ENCODE measurements around the gene CAV1.

CAV1 gene

DNA sequence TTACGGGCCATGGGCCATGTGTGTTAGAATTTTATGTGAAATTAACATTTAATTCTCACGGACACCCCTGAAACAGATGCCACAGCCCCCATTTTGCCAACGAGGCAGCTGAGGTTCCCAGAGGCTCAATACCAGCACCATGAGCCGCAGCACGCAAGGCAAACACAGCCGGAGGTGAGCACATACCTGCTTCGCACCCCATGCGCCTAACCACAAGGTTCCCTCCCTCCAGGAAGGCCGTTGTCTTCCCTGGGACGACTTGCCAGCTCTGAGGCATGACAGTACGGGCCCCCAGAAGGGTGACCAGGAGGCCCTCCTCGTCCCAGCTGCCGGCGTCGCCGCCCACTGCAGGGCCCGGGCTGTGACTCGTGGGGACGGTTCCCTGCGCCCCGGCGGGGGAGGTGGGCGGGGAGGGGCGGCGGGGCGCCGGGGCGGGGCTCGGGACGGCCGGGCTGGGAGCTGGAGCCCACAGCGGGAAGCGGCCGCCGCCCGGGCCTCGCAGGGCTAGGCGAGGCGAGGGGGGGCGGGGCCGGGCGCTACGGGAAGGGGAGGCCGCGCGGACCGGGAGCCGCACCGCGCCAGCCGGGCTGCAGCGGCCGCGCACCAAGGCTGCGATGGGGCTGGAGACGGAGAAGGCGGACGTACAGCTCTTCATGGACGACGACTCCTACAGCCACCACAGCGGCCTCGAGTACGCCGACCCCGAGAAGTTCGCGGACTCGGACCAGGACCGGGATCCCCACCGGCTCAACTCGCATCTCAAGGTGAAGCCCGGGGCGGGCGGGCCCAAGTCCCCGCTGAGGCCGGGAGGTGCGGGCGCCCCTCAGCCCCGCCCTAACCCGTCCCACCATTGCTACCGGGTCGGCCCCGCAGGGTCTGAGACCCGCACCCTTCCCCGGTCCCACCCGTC is 25.4 kb upstream of the CAV1 start, which contains the start of gene CAV2:
Gene CAV2 (plus strand): TSS at position 571 of the 910 bp plus-strand sequence. CDS start 44 bp downstream, at position 615.
- Mint-ChIP-seq H3K4me3 (peak within 1 kb of the TSS; percentile 59), H3K9me3 (no peaks in the 10 kb centered on the region), H3K36me3 (ENCODE audit: low read depth) (no peaks in the 10 kb centered on the region), H3K4me1 (ENCODE audit: low read depth) (peaks cover 8% of the 10 kb centered on the region), H3K27me3 (ENCODE audit: low read depth) (peaks cover 62% of the 10 kb centered on the region), H3K27ac (no peak within 1 kb of the TSS)
- no peak for DNase-seq (ENCODE audit: low spot score)

DNA sequence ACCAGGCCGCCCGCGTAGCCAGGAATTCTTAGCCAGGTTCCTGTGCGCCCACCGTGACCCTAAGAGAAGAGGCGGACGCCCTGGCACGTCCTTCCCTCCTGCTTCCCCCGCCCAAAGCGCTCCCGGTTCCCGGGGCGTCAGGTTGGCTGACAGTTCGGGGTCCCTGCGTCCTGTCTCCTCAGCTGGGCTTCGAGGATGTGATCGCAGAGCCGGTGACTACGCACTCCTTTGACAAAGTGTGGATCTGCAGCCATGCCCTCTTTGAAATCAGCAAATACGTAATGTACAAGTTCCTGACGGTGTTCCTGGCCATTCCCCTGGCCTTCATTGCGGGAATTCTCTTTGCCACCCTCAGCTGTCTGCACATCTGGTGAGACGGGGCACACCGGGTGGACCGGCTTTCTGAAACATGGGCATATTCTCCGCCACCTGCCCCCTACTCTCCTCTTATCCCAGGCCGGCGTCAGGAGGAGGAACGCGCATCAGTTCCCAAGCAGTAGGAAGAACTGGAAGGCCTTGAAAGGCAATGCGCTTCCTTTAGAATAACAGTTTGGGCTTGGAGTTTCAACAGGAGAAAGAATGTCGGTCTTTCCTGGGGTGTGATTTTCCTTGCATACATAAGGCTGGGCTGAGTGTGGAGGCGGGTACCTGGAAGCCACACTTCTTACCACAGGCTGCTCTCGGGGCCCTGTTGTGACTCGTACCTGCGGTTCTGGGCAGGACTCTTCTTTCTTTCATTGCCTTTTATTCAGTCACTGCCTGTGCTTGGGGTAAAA is 24.6 kb upstream of the CAV1 start:
- peaks cover 8% of the 10 kb centered on the region for H3K4me1 Mint-ChIP-seq (ENCODE audit: low read depth)
- H3K27ac Mint-ChIP-seq: no peak overlapping the region
- peaks cover 65% of the 10 kb centered on the region for H3K27me3 Mint-ChIP-seq (ENCODE audit: low read depth)
- no peaks in the 10 kb centered on the region for H3K36me3 Mint-ChIP-seq (ENCODE audit: low read depth)
- no peaks in the 10 kb centered on the region for H3K9me3 Mint-ChIP-seq
- H3K4me3 Mint-ChIP-seq: peak overlapping the region; percentile 59
- peak; percentile 30 for DNase-seq (ENCODE audit: low spot score)

DNA sequence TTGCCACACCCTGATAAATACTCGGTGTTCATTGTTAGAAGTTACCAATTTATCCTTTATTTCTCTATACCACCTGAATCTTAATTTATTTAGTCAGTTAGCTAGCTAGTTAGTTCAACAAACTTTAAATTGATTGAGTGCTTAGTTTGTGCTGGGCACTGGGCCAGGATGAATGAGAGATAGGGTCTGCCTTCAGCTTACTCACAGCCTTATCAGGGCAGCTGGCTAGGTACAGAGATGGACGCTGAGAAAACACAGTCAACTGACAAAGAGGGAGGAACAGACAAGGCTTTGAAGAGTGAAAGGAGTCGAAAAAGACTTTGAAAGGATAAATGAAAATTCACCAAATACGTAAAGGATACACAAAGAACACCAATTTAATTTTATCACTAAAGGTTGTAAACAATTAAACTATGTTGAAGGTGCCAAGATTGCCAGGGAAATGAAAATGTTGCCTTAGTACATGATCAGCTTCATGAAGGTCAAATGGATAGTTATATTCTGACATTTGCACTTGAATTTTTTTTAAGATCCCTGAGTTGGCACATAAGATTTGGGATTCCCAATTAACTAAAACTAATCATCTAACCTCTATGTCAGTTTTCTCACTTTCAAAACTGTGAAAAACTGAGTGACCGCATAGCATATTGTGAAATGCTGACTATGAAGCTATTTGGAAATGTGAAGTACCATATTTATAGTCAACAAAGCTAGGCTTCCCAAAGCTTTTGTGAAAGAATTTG is 23.2 kb upstream of the CAV1 start:
- Mint-ChIP-seq H3K9me3 (no peaks in the 10 kb centered on the region), H3K27ac (no peak overlapping the region)

DNA sequence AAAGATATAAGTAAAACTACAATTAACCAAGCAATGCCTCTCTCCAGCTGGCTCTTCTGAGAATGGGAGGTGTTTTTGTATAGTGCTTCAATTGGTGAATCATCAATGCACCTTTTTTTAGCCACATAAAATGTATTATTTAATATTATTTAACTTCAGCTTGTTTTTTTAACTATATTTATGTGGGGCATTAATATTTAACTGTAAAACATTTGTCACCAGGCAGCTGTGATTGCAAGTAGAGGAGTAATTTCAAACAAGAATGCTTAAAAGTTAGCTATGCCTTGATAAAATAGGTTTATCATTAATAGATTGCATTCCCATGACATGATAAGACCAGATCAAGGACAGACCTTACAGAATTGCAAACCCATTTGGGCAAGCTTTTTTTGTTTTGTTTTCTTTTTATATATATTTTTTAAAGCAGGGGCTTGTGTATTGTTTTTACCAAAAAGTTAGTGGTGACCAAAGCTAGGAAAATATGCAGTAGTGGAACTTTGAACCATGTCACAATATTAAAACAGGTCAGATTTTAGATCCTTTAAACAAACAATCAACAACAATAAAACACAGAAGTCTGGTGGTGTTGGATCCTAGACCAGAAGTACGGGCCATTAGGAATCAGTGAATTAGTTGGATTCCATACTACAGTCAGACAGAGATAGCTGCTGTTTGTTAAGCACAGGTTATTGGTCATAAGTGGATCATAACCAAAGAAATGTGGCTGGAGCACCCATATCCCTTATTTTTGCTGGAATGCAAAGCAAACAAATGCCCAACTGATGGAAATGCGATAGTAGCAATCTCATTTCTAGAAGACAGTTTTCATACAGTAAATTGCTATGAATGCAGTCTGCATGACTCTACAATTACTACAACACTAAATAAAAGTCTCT is 22.4 kb upstream of the CAV1 start:
- H3K27me3 Mint-ChIP-seq (ENCODE audit: low read depth): peaks cover 64% of the 10 kb centered on the region
- no peaks in the 10 kb centered on the region for H3K9me3 Mint-ChIP-seq
- peaks cover 8% of the 10 kb centered on the region for H3K4me1 Mint-ChIP-seq (ENCODE audit: low read depth)
- no peaks in the 10 kb centered on the region for H3K36me3 Mint-ChIP-seq (ENCODE audit: low read depth)
- DNase-seq (ENCODE audit: low spot score): no peak
- no peak overlapping the region for H3K4me3 Mint-ChIP-seq
- no peak overlapping the region for H3K27ac Mint-ChIP-seq

More for the DNA sequence above, 23.2 kb upstream of the CAV1 start:
- Mint-ChIP-seq H3K4me3 (no peak overlapping the region), H3K4me1 (ENCODE audit: low read depth) (peaks cover 8% of the 10 kb centered on the region), H3K27me3 (ENCODE audit: low read depth) (peaks cover 65% of the 10 kb centered on the region), H3K36me3 (ENCODE audit: low read depth) (no peaks in the 10 kb centered on the region)
- DNase-seq (ENCODE audit: low spot score): no peak

DNA sequence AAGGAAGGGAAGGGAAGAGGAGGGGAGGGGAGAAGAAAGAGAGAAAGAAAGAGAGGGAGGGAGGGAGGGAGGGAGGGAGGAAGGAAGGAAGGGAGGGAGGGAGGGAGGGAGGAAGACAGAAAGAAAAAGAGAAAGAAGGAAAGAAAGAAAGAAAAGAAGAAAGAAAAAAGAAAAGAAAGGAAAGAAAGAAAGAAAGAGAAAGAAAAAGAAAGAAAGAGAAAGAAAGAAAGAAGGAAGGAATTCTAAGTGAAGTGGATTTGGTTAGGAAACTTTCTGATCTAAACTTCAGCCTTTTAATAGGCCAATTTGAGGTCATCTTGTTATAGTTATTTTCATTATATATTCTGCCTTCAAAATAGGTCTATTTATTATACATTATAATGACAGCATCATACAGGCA is 21.0 kb upstream of the CAV1 start:
- DNase-seq (ENCODE audit: low spot score): no peak
- Mint-ChIP-seq H3K27ac (no peak overlapping the region), H3K4me3 (no peak overlapping the region), H3K9me3 (no peaks in the 10 kb centered on the region), H3K27me3 (ENCODE audit: low read depth) (peaks cover 52% of the 10 kb centered on the region), H3K4me1 (ENCODE audit: low read depth) (peaks cover 8% of the 10 kb centered on the region), H3K36me3 (ENCODE audit: low read depth) (no peaks in the 10 kb centered on the region)

DNA sequence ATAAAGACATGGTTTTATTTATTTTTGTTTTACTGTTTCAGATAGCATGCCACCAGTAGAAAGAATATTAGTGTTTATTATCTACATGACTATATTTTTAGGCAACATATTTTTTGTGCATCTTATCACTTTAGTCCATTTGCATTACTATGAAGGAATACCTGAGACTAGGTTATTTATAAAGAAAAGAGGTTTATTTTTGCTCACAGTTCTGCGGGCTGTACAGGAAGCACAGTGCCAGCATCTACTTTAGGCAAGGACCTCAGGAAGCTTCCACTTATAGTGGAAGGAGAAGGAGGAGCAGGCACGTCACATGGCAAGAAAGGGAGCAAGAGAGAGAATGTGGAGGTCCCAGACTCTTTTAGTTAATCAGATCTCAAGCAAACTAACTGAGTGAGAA is 19.6 kb upstream of the CAV1 start:
- DNase-seq (ENCODE audit: low spot score): no peak
- H3K36me3 Mint-ChIP-seq (ENCODE audit: low read depth): no peaks in the 10 kb centered on the region
- peaks cover 53% of the 10 kb centered on the region for H3K27me3 Mint-ChIP-seq (ENCODE audit: low read depth)
- no peak overlapping the region for H3K27ac Mint-ChIP-seq
- H3K4me3 Mint-ChIP-seq: no peak overlapping the region
- H3K4me1 Mint-ChIP-seq (ENCODE audit: low read depth): peaks cover 6% of the 10 kb centered on the region
- no peaks in the 10 kb centered on the region for H3K9me3 Mint-ChIP-seq

DNA sequence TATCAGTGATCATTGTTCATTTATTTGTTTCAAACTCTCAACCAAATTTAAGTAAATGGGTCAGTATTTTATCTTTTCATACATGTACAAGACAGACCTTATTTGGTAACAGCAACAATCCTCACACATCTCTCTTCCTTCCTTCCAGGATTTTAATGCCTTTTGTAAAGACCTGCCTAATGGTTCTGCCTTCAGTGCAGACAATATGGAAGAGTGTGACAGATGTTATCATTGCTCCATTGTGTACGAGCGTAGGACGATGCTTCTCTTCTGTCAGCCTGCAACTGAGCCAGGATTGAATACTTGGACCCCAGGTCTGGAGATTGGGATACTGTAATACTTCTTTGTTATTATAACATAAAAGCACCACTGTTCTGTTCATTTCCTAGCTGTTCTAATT is 19.0 kb upstream of the CAV1 start:
- H3K4me3 Mint-ChIP-seq: no peak overlapping the region
- H3K36me3 Mint-ChIP-seq (ENCODE audit: low read depth): no peaks in the 10 kb centered on the region
- H3K9me3 Mint-ChIP-seq: no peaks in the 10 kb centered on the region
- DNase-seq (ENCODE audit: low spot score): no peak
- peaks cover under 1% of the 10 kb centered on the region for H3K4me1 Mint-ChIP-seq (ENCODE audit: low read depth)
- no peak overlapping the region for H3K27ac Mint-ChIP-seq
- peaks cover 48% of the 10 kb centered on the region for H3K27me3 Mint-ChIP-seq (ENCODE audit: low read depth)

DNA sequence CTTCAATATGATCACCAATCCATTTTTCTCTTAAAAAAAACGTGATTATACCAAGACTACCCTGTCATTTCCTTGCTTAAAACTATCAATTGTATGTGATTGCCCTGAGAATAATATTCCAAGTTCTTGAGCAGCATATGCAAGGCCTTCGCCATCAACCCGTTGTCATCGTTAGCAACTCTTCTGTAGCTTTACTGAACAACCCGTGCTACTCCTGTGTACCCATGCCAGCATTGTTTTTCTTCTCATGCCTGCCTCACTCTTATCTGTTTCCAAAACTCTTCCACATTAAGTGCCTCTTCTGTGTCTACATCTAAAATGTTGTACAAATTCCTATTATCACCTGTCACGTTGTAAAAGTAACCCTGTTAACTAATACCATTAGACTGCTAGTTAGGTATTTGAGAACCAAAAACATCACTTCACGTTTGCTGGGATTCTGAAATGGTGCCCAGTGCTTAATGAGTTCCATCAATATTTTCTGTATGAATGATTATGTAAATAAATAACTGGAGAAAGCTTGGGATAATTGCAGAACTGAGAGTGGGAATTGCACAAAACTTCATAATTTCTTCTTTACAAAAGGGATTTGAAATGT is 14.8 kb upstream of the CAV1 start:
- H3K36me3 Mint-ChIP-seq (ENCODE audit: low read depth): no peaks in the 10 kb centered on the region
- H3K27ac Mint-ChIP-seq: no peak overlapping the region
- peaks cover 10% of the 10 kb centered on the region for H3K4me1 Mint-ChIP-seq (ENCODE audit: low read depth)
- H3K4me3 Mint-ChIP-seq: no peak overlapping the region
- DNase-seq (ENCODE audit: low spot score): no peak
- peaks cover 41% of the 10 kb centered on the region for H3K27me3 Mint-ChIP-seq (ENCODE audit: low read depth)
- no peaks in the 10 kb centered on the region for H3K9me3 Mint-ChIP-seq

DNA sequence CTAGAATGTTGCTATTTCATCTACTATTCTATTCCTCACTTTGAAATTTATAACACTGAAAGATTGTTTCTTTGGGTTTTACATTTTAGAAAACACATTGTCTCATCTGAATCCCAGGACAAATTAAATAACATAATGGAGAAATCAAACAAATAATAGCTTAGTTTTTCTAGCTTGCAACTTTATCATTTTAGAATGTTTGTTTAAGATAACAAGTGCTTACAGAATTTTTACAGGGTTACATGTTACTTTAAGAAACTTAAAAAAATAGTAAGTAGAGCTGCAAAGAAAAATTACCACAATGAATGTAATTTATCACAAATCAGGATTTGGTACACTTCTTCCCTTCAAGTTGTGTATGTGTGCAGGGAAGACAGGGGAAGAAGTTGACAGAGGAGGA is 14.0 kb upstream of the CAV1 start:
- Mint-ChIP-seq H3K4me1 (ENCODE audit: low read depth) (peaks cover 10% of the 10 kb centered on the region), H3K27me3 (ENCODE audit: low read depth) (peaks cover 34% of the 10 kb centered on the region), H3K4me3 (no peak overlapping the region), H3K9me3 (no peaks in the 10 kb centered on the region), H3K27ac (no peak overlapping the region), H3K36me3 (ENCODE audit: low read depth) (no peaks in the 10 kb centered on the region)
- no peak for DNase-seq (ENCODE audit: low spot score)

DNA sequence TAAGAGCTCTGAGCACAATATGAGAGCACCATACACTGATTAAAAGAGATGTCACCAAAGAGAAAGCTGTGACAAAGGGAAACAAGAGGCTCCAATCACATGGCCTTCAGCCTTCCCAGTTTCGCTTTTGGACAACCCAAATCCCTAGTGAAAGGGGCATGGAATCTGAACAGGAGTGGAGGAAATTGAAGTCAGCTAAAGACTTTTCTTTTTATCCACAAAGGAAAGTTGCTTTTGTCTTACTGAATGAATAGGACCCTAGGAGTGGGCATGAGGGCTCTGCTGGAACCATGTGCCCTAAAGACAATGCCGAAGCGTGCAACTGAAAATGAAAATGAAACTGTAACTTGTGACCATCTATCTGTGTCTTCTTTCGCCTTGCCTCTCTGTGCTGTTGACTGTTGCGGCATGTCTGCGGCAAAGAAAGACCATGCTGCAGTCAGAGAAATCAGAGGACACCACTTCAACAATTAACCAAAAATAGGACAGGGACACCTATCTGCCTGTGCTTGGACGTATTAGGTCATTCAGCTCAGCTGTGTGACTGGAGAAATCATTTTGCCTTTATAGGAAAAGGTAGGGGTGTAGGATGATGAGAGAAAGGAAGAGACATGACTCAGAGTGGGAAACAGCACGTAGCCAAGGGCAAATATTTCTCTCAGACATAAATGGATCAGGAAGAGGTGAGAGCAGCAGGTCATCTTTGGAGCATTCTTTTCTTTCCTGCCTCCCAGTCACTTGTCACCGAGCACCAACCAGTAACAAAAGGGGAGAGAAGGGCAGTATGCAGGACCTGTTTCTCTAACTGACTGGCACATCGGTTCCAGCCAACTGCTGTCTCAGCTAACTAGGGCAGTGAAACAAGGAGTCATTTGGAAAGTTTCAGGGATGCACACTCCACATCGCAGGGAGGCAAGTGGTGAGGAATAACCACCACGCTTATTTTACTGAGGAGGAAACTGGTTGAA is 13.0 kb upstream of the CAV1 start:
- peaks cover 10% of the 10 kb centered on the region for H3K4me1 Mint-ChIP-seq (ENCODE audit: low read depth)
- DNase-seq (ENCODE audit: low spot score): no peak
- H3K36me3 Mint-ChIP-seq (ENCODE audit: low read depth): no peaks in the 10 kb centered on the region
- H3K9me3 Mint-ChIP-seq: no peaks in the 10 kb centered on the region
- peak overlapping the region; percentile 77 for H3K4me3 Mint-ChIP-seq
- peaks cover 33% of the 10 kb centered on the region for H3K27me3 Mint-ChIP-seq (ENCODE audit: low read depth)
- H3K27ac Mint-ChIP-seq: no peak overlapping the region

DNA sequence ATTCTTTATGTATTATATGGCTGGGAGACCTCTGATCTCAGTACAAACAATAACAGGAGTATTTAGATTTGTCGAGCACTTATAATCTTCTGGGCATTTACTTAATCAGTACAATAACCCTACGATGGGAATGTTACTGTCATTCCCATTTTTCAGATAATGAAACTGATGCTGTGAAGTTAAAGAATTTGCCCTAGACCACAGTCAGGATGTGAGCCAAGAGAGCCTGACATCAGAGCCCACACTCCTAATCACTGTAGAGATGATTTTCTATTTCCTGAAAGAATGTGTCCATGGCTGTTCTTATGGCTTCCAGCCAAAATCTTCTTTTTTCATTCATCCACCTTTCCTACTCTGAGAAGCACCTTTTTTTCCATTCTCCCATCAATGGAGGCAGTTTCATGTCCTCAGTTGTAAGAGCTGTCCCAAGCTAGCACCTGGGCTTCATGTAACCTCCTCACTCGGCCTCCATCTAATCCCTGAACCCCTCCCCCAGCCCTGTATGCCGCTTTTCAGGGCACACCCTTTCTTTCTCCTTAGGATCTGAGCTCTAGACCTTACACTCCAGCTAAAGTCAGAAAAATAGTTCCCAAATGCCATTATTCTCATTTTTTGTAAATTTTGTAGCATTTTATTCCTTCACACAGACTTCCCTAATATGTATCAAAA is 12.2 kb upstream of the CAV1 start:
- DNase-seq (ENCODE audit: low spot score): no peak
- H3K4me3 Mint-ChIP-seq: peak overlapping the region; percentile 17
- peaks cover 28% of the 10 kb centered on the region for H3K27me3 Mint-ChIP-seq (ENCODE audit: low read depth)
- H3K27ac Mint-ChIP-seq: no peak overlapping the region
- H3K9me3 Mint-ChIP-seq: no peaks in the 10 kb centered on the region
- no peaks in the 10 kb centered on the region for H3K36me3 Mint-ChIP-seq (ENCODE audit: low read depth)
- H3K4me1 Mint-ChIP-seq (ENCODE audit: low read depth): peaks cover 10% of the 10 kb centered on the region
